H1 (cell line): ENCODE data around the gene C5AR2. TPM values are rescaled to one million over a fixed set of nuclear protein-coding genes. Genes with fewer than 3 reads are reported as not detected.
A peak's percentile ranks its signal among the peaks of the same experiment; 100 is the strongest.

Experiments
- CTCF ChIA-PET: fragments of 300-600 bp; sonication (Branson Sonifier 250); formaldehyde crosslinking; loops from one replicate; lab custom pipeline; 2021; ENCODE audit not compliant: partially characterized antibody; lab: Charles Lee
- POLR2A ChIA-PET: fragments of 300-600 bp; sonication (Branson Sonifier 250); formaldehyde crosslinking; loops from one replicate; lab custom pipeline; 2021; ENCODE audit warnings: inconsistent platforms; ENCODE audit not compliant: partially characterized antibody; lab: Charles Lee
- DNase-seq, 2 experiments: peaks; one replicate each; pipeline versions ENCODE4 v3.0.0 to v3.0.0-alpha.2; 2010 to 2022; ENCODE audit warnings: low spot score in 2 of 2, low read depth in 1 of 2, mixed read lengths in 1 of 2
- FAIRE-seq: peaks from 2 replicates; lab custom pipeline; 2011; peaks lifted over from hg19 to GRCh38; lab: Jason Lieb, UNC
- H2AFZ ChIP-seq: 2 replicates; pipeline ENCODE4 v1.8.1; 2012; ENCODE audit warnings: low read length, inconsistent platforms
- H2AK5ac ChIP-seq: 2 replicates; pipeline ENCODE4 v1.6.1; 2013; ENCODE audit warnings: low read depth, low read length
- H2BK120ac ChIP-seq: replicated peaks from 2 replicates; pipeline ENCODE3; 2013; ENCODE audit warnings: low read depth, low read length, inconsistent platforms
- H2BK12ac ChIP-seq: 2 replicates; pipeline ENCODE4 v1.6.1; 2013; ENCODE audit warnings: low read depth, low read length
- H2BK15ac ChIP-seq: 2 replicates; pipeline ENCODE4 v1.6.1; 2013; ENCODE audit warnings: low read length
- H2BK20ac ChIP-seq: 2 replicates; pipeline ENCODE4 v1.6.1; 2013; ENCODE audit warnings: low read length
- H2BK5ac ChIP-seq: 2 replicates; pipeline ENCODE4 v1.6.1; 2013; ENCODE audit warnings: low read depth, low read length
- H3K14ac ChIP-seq: 2 replicates; pipeline ENCODE4 v1.6.1; 2013; ENCODE audit warnings: inconsistent platforms; ENCODE audit not compliant: insufficient read length
- H3K18ac ChIP-seq: 2 replicates; pipeline ENCODE4 v1.6.1; 2013; ENCODE audit warnings: low read length; ENCODE audit errors: extremely low read depth
- H3K23ac ChIP-seq: 2 replicates; pipeline ENCODE4 v1.6.1; 2013; ENCODE audit warnings: inconsistent platforms; ENCODE audit not compliant: insufficient read length
- H3K23me2 ChIP-seq: 2 replicates; pipeline ENCODE4 v1.6.1; 2013; ENCODE audit warnings: low read depth, low read length
- H3K27ac ChIP-seq: 2 replicates; pipeline ENCODE4 v1.6.1; 2011; ENCODE audit warnings: low read depth, low read length, inconsistent platforms
- H3K27me3 ChIP-seq, 4 experiments: replicated peaks in 1 of 4; 1 replicate in 1 of 4; 2 replicates in 3 of 4; pipeline versions ENCODE4 v1.6.1 to v1.8.1; 2011 to 2013; ENCODE audit warnings: low read length in 3 of 4, mild to moderate bottlenecking in 3 of 4, inconsistent platforms in 2 of 4, mixed read lengths in 2 of 4, moderate library complexity in 1 of 4; ENCODE audit not compliant: control insufficient read depth in 3 of 4, insufficient read depth in 3 of 4; ENCODE audit errors: extremely low read depth in 1 of 4
- H3K36me3 ChIP-seq, 4 experiments: 2 replicates each; pipeline versions ENCODE4 v1.6.1 to v1.8.1; 2011 to 2013; ENCODE audit warnings: mild to moderate bottlenecking in 4 of 4, low read length in 3 of 4, moderate library complexity in 2 of 4, control low read depth in 1 of 4, inconsistent platforms in 1 of 4; ENCODE audit not compliant: insufficient read depth in 4 of 4, control insufficient read depth in 2 of 4
- H3K4ac ChIP-seq: replicated peaks from 2 replicates; pipeline ENCODE3; 2013; ENCODE audit warnings: low read length, low read depth, mixed read lengths, inconsistent platforms; ENCODE audit not compliant: insufficient read length
- H3K4me1 ChIP-seq, 4 experiments: replicated peaks in 1 of 4; 1 replicate in 1 of 4; 2 replicates in 3 of 4; pipeline versions ENCODE4 v1.6.1 to v1.8.1; 2011 to 2013; ENCODE audit warnings: low read length in 3 of 4, inconsistent platforms in 2 of 4, mixed read lengths in 1 of 4; ENCODE audit not compliant: insufficient read depth in 4 of 4, control insufficient read depth in 3 of 4
- H3K4me2 ChIP-seq, 2 experiments: 2 replicates each; pipeline versions ENCODE4 v1.6.1 to v1.8.1; 2011 to 2013; ENCODE audit warnings: low read depth in 2 of 2, low read length in 2 of 2, control low read depth in 1 of 2, inconsistent platforms in 1 of 2, mild to moderate bottlenecking in 1 of 2; ENCODE audit not compliant: insufficient read depth in 1 of 2
- H3K4me3 ChIP-seq, 4 experiments: fragments of 200-600, 300-600 bp in 1 of 4; sonication (generic), shearing (Covaris generic), sonication (Bioruptor Twin) in 1 of 4; 2 replicates each; pipeline versions ENCODE4 v1.5.1 to v1.8.1; 2011 to 2016; ENCODE audit warnings: low read length in 4 of 4, low read depth in 3 of 4, control low read depth in 2 of 4, inconsistent platforms in 2 of 4, mild to moderate bottlenecking in 2 of 4, mixed read lengths in 1 of 4, moderate library complexity in 1 of 4; ENCODE audit not compliant: insufficient read depth in 2 of 4; ENCODE audit errors: extremely low read depth in 1 of 4
- H3K56ac ChIP-seq: replicated peaks from 2 replicates; pipeline ENCODE3; 2013; ENCODE audit warnings: low read depth, mild to moderate bottlenecking, mixed read lengths, low read length, inconsistent platforms; ENCODE audit not compliant: insufficient read length
- H3K79me1 ChIP-seq: 2 replicates; pipeline ENCODE4 v1.6.1; 2013; ENCODE audit warnings: low read depth, low read length, control low read depth
- H3K79me2 ChIP-seq, 2 experiments: 2 replicates each; pipeline versions ENCODE4 v1.6.1 to v1.8.1; 2012 to 2013; ENCODE audit warnings: low read length in 2 of 2, mild to moderate bottlenecking in 2 of 2, inconsistent platforms in 1 of 2; ENCODE audit not compliant: insufficient read depth in 2 of 2, control insufficient read depth in 1 of 2
- H3K9ac ChIP-seq, 4 experiments: replicated peaks in 1 of 4; 1 replicate in 1 of 4; 2 replicates in 3 of 4; pipeline versions ENCODE4 v1.6.1 to v1.8.1; 2011 to 2013; ENCODE audit warnings: low read depth in 3 of 4, low read length in 3 of 4, control low read depth in 2 of 4, mild to moderate bottlenecking in 2 of 4, moderate library complexity in 2 of 4, inconsistent platforms in 1 of 4; ENCODE audit errors: extremely low read depth in 1 of 4
- H3K9me3 ChIP-seq, 2 experiments: 2 replicates each; pipeline versions ENCODE4 v1.6.1 to v1.8.1; 2012 to 2013; ENCODE audit warnings: mild to moderate bottlenecking in 2 of 2, moderate library complexity in 2 of 2, control low read depth in 1 of 2, inconsistent platforms in 1 of 2, low read depth in 1 of 2, low read length in 1 of 2, mixed read lengths in 1 of 2; ENCODE audit not compliant: insufficient read depth in 2 of 2
- H4K20me1 ChIP-seq, 2 experiments: replicated peaks in 1 of 2; 2 replicates each; pipeline versions ENCODE3 to v1.8.1; 2011 to 2013; ENCODE audit warnings: inconsistent platforms in 2 of 2, low read length in 2 of 2, mild to moderate bottlenecking in 1 of 2; ENCODE audit not compliant: insufficient read depth in 2 of 2, control insufficient read depth in 1 of 2
- H4K5ac ChIP-seq: 2 replicates; pipeline ENCODE4 v1.6.1; 2013; ENCODE audit warnings: low read length, low read depth, mixed read lengths, inconsistent platforms; ENCODE audit not compliant: insufficient read length
- H4K8ac ChIP-seq: 2 replicates; pipeline ENCODE4 v1.8.0; 2013; ENCODE audit warnings: mild to moderate bottlenecking, moderate library complexity, low read length, inconsistent platforms; ENCODE audit not compliant: insufficient read depth; ENCODE audit errors: extremely low read depth
- H4K91ac ChIP-seq: replicated peaks from 2 replicates; pipeline ENCODE3; 2013; ENCODE audit warnings: low read length, mixed read lengths, inconsistent platforms; ENCODE audit not compliant: insufficient read length
- ATF3 ChIP-seq: IDR thresholded peaks from 2 replicates; pipeline ENCODE4 v1.6.1; 2011; ENCODE audit warnings: low read depth, mild to moderate bottlenecking, low read length; ENCODE audit not compliant: insufficient read depth
- CHD2 ChIP-seq: IDR thresholded peaks from 2 replicates; pipeline ENCODE4 v1.6.1; 2012; ENCODE audit warnings: low read length, improper control_type of control experiment
- KDM1A ChIP-seq: fragments of 200-600, 300-600 bp; sonication (generic); IDR thresholded peaks from 2 replicates; pipeline ENCODE4 v1.7.1; 2016; ENCODE audit warnings: mild to moderate bottlenecking, low read length, borderline replicate concordance
- WGBS, 2 experiments: shearing (Covaris generic) in 1 of 2; methylation state at CpG; one replicate each; pipeline versions ENCODE4 v1.1.6 to v1.1.7; 2013 to 2015; ENCODE audit warnings: low lambda C conversion rate in 2 of 2, mixed read lengths in 2 of 2, inconsistent platforms in 1 of 2, low coverage in 1 of 2, missing lambda C conversion rate in 1 of 2; ENCODE audit not compliant: insufficient replicate concordance in 2 of 2, insufficient coverage in 1 of 2, insufficient read length in 1 of 2; ENCODE audit errors: extremely low coverage in 1 of 2, missing lambda C conversion rate in 1 of 2; 5-methylcytosine and 5-hydroxymethylcytosine counted together
- polyA plus RNA-seq, 7 experiments: library from polyadenylated mRNA; depleted of rRNA in 3 of 7; stranded (reverse) in 5 of 7; unstranded in 2 of 7; fragments of >200 nt in 5 of 7; fragments of 200-250 nt in 2 of 7; gene quantifications; 1 replicate in 5 of 7; 2 replicates in 1 of 7; 4 replicates in 1 of 7; pipeline versions ENCODE4 v1.2.1 to v1.2.3, GENCODE V29; 2011 to 2013; ENCODE audit warnings: missing spikeins in 2 of 7, mixed read lengths in 2 of 7
- total RNA-seq: library from RNA; stranded (reverse); fragmentation: NEBNext Ultra II Directional; extraction: Animal tissue kit (Norgen Biotek cat#: 25700); gene quantifications from 2 replicates; pipeline ENCODE4 v1.2.1, GENCODE V29; 2021

The C5AR2 gene
- total and polyA plus RNA-seq, 2 of the 8 experiments (the other 6 are each of a cell fraction or from before 2014, with no cell fraction given) = 0.08 to 0.15 TPM

GRCh38 chr19:47339196-47339880 lies 7.4 kb downstream of the C5AR2 start:
- Histone ChIP-seq H2BK5ac (no peak overlapping the region), H4K5ac (no peak overlapping the region), H2BK15ac (no peak overlapping the region), H3K9ac (no peak overlapping the region), H3K27ac (no peak overlapping the region), H3K36me3 (no peaks in the 10 kb centered on the region), H3K4me1 (peaks cover 0 to 3% (median 0%) of the 10 kb centered on the region in 4 experiments; a peak in 1 of 7 replicates), H3K79me2 (no peaks in the 10 kb centered on the region), H2BK20ac (no peak overlapping the region), H3K79me1 (no peaks in the 10 kb centered on the region), H3K9me3 (no peaks in the 10 kb centered on the region), H4K91ac (no peak overlapping the region), H3K4me3 (no peak overlapping the region), H3K14ac (no peak overlapping the region), H3K27me3 (no peaks in the 10 kb centered on the region), H4K20me1 (no peaks in the 10 kb centered on the region), H2BK12ac (no peak overlapping the region), H3K4me2 (no peak overlapping the region), H3K18ac (no peak overlapping the region), H3K23me2 (no peaks in the 10 kb centered on the region), H2AK5ac (no peak overlapping the region), H3K23ac (no peak overlapping the region), H2BK120ac (no peak overlapping the region), H4K8ac (no peak overlapping the region), H3K4ac (no peak overlapping the region), H2AFZ (no peak overlapping the region), H3K56ac (no peak overlapping the region)
- ChIA-PET POLR2A (no interaction called here), CTCF (interaction anchor here (1.2 to 4.7 kb wide), 3 partner anchors 9 to 367 kb away, joined by 3 to 19 read pairs (median 4); partner anchors contain the start of gene DHX34)
- DNase-seq = no peak
- FAIRE-seq = no peak
- 86% methylated on average over 10 of the region's 10 CpGs; no CpG with 5 or more reads in 1 of the 2 experiments for WGBS, 2 experiments
- 0 out of 2 replicates have a peak, but pooled peaks have one; percentile 34 for TF ChIP-seq KDM1A
- TF ChIP-seq ATF3 = no peak
- TF ChIP-seq CHD2 = no peak
